ENCODE data around the gene MRPL24. TPM values are rescaled to one million over a fixed set of nuclear protein-coding genes. Genes with fewer than 3 reads are reported as not detected.

MRPL24 gene
- total RNA-seq, 1 donor from 2014 or later: 65.8 TPM

DNA sequence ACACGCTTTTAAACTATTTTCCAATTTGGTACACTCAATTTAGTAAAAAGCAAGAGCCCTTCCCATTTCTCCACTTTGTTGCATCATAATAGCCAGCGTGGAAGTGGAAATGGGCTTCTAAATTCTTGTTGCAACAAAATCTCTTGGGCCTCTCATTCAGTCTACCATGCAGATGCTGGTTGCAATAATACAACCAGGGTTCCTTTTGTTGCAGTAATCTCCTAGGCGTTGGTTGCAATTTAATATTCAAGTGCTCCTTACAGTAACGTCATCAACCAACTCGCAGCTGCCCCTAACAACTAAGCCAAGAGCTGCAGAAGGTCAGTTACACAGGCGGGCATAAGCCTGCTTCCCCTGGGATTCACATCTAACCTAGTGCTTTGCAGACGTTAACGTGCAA lies 13.3 kb upstream of the MRPL24 start:
- H3K27ac Mint-ChIP-seq: no peak overlapping the region

DNA sequence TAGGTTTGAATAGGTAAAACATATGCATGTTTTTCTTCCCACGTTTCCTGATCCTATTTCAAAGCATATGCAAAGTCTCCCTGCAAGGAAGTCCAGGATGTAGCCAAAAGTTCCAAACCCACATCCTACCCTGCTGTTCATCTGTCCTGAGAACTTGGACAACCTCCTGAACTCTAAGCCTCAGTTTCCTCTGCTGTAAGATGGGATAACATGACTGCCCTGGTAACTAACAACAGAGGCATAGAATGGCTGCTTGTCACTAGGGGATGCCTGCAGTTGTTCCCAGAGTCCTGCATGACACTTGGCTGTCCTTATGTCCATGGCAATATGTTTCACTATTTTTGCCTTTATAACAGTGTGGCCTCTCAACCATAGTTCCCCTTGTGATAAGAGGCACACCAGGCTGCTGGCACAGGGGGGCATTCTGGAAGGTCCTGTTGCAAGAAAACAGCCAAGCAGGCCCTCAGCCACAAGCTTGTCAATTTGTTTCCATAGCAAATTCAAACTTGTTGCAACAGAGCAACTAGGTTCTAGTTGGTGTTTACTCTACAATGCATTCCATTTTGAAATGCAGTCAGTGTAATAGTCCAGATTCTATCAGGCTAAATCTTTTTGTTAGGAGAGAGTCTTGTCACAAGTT lies 12.1 kb upstream of the MRPL24 start:
- TF ChIP-seq, protein P1, sequence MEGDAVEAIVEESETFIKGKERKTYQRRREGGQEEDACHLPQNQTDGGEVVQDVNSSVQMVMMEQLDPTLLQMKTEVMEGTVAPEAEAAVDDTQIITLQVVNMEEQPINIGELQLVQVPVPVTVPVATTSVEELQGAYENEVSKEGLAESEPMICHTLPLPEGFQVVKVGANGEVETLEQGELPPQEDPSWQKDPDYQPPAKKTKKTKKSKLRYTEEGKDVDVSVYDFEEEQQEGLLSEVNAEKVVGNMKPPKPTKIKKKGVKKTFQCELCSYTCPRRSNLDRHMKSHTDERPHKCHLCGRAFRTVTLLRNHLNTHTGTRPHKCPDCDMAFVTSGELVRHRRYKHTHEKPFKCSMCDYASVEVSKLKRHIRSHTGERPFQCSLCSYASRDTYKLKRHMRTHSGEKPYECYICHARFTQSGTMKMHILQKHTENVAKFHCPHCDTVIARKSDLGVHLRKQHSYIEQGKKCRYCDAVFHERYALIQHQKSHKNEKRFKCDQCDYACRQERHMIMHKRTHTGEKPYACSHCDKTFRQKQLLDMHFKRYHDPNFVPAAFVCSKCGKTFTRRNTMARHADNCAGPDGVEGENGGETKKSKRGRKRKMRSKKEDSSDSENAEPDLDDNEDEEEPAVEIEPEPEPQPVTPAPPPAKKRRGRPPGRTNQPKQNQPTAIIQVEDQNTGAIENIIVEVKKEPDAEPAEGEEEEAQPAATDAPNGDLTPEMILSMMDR (IDR thresholded peaks at IDR 0.05): no peak
- Mint-ChIP-seq H3K36me3 (ENCODE audit: low read depth) (peaks cover 4% of the 10 kb centered on the region), H3K4me1 (peaks cover 53% of the 10 kb centered on the region), H3K4me3 (peak overlapping the region; percentile 93), H3K27ac (peak overlapping the region; percentile 67), H3K27me3 (no peaks in the 10 kb centered on the region), H3K9me3 (no peaks in the 10 kb centered on the region)
- no peak for ATAC-seq (ENCODE audit: low read depth)
- POLR2A ChIA-PET: interaction anchor here (0.5 to 4.1 kb wide), 9 partner anchors 8 to 252 kb away, joined by 3 to 91 read pairs (median 10); partner anchors contain the start of genes CRABP2, ISG20L2, MEF2D and METTL25B
- DNase-seq: no peak
- CTCF ChIA-PET: interaction anchor here (1.8 to 2.3 kb wide), 3 partner anchors 12 to 64 kb away, joined by 7 to 16 read pairs (median 7); partner anchors contain the start of genes ISG20L2, METTL25B and MRPL24
- intact Hi-C loops (cut with micrococcal nuclease): loop anchor here (5.0 kb wide), 1 partner anchor 296 kb away; no protein-coding TSS in a partner anchor

More for the DNA sequence above, 13.3 kb upstream of the MRPL24 start:
- intact Hi-C loops (cut with micrococcal nuclease): loop anchor here (5.0 kb wide), 1 partner anchor 297 kb away; no protein-coding TSS in a partner anchor
- H3K4me1 Mint-ChIP-seq: peaks cover 41% of the 10 kb centered on the region
- DNase-seq (no peak), ATAC-seq (ENCODE audit: low read depth) (no peak)
- H3K27me3 Mint-ChIP-seq: no peaks in the 10 kb centered on the region
- TF ChIP-seq, protein P1 (IDR thresholded peaks at IDR 0.05): no peak
- POLR2A ChIA-PET: interaction anchor here (1.1 kb wide), 1 partner anchor 12 kb away, joined by 3 read pairs; no protein-coding TSS in a partner anchor
- CTCF ChIA-PET: no interaction called here
- H3K4me3 Mint-ChIP-seq: no peak overlapping the region
- no peaks in the 10 kb centered on the region for H3K9me3 Mint-ChIP-seq
- peaks cover 4% of the 10 kb centered on the region for H3K36me3 Mint-ChIP-seq (ENCODE audit: low read depth)

DNA sequence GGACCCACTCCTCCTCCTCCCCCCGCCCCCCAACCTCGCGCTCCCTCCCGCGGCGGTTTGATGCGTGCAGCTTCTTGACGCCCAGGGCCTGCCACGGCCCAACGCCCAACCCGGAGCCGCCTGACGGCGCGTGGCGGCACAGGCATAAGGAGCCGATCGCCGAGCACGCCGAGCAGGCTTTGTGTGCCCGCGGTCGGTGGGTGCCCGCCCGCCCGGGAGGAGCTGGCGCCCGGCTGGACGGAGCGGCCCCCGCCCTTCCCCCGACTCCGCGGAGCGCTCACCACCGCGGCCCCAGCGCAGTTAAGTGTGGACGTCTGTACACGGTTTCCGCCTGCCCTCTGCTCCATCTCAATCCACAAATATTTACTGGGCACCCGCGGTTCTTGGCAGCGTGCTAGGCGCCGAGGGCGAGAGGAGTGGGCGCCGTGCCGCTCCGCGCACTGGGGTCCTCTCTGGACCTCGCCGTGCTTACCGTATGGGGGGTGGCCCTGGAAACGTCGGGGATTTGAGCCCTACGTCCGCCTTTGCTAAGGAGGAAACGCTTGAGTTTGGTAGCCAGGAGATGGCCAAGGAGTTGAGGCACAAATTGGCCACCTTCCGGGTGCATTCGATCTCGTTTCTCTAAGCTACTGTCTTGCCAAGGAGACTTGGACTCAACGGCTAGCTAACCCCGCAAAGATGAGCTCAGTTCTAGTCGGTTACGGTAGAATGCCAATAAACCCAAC lies 11.0 kb upstream of the MRPL24 start:
- DNase-seq: peak; percentile 89
- intact Hi-C loops (cut with micrococcal nuclease): loop anchor here (1.0 to 5.0 kb wide), 5 partner anchors 11 to 295 kb away; partner anchors contain the start of genes ISG20L2, METTL25B, MRPL24 and PRCC
- Mint-ChIP-seq H3K4me1 (peaks cover 62% of the 10 kb centered on the region), H3K4me3 (peak overlapping the region; percentile 93), H3K27me3 (no peaks in the 10 kb centered on the region), H3K9me3 (no peaks in the 10 kb centered on the region), H3K27ac (peak overlapping the region; percentile 92), H3K36me3 (ENCODE audit: low read depth) (peaks cover 4% of the 10 kb centered on the region)
- TF ChIP-seq, protein P1 (IDR thresholded peaks at IDR 0.05): no peak
- peak; percentile 85 for ATAC-seq (ENCODE audit: low read depth)
- ChIA-PET CTCF (interaction anchor here (1.3 to 2.3 kb wide), 5 partner anchors 11 to 62 kb away, joined by 3 to 16 read pairs (median 7); partner anchors contain the start of genes ISG20L2, METTL25B and MRPL24), POLR2A (interaction anchor here (0.5 to 4.1 kb wide), 22 partner anchors 9 to 1287 kb away, joined by 3 to 91 read pairs (median 7); partner anchors contain the start of genes CRABP2, ISG20L2, MEF2D and METTL25B)

DNA sequence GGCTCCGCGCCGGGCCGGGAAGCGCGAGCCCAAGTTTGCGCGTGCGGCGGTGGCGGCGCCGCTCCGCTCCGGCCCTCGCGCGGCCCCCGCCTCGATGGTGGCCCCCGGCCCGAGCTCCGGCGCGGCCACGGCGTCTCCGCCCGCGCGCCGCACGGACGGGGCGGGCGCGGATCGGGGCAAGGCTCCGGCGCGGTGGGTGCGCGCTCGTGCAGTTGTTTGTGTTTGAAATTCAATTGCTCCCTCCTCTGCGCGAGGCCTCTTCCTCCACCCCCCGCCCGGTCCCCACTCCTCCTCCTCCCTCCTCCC lies 10.5 kb upstream of the MRPL24 start, which contains the start of gene HDGF:
HDGF (minus strand) TSS at position 225 of the 306 bp plus-strand sequence. CDS start 246 bp downstream, outside the sequence.
- peaks cover 67% of the 10 kb centered on the region for H3K4me1 Mint-ChIP-seq

More for the DNA sequence above, 10.5 kb upstream of the MRPL24 start, which contains the start of gene HDGF:
- CTCF ChIA-PET: interaction anchor here (1.3 to 2.3 kb wide), 5 partner anchors 10 to 62 kb away, joined by 3 to 16 read pairs (median 7); partner anchors contain the start of genes ISG20L2, METTL25B and MRPL24
- H3K4me3 Mint-ChIP-seq: peak within 1 kb of the TSS; percentile 93
- ATAC-seq (ENCODE audit: low read depth) (no peak), DNase-seq (peak; percentile 58)
- intact Hi-C loops (cut with micrococcal nuclease): loop anchor here (1.0 to 5.0 kb wide), 5 partner anchors 10 to 294 kb away; partner anchors contain the start of genes ISG20L2, METTL25B, MRPL24 and PRCC
- no peaks in the 10 kb centered on the region for H3K27me3 Mint-ChIP-seq
- TF ChIP-seq, protein P1 (IDR thresholded peaks at IDR 0.05): no peak
- H3K9me3 Mint-ChIP-seq: no peaks in the 10 kb centered on the region
- POLR2A ChIA-PET: interaction anchor here (0.5 to 4.1 kb wide), 20 partner anchors 10 to 1287 kb away, joined by 3 to 91 read pairs (median 7); partner anchors contain the start of genes CRABP2, ISG20L2, MEF2D and METTL25B
- peaks cover 4% of the 10 kb centered on the region for H3K36me3 Mint-ChIP-seq (ENCODE audit: low read depth)
- peak within 1 kb of the TSS; percentile 92 for H3K27ac Mint-ChIP-seq

Data from activated B cell treated with CpG ODN at 0.5 μM for 24 hours (primary cell).